ENCODE data around the gene ASPSCR1.

- TF ChIP-seq CTCF (conservative IDR thresholded peaks at IDR 0.05 in 1 of 2, IDR thresholded peaks at IDR 0.05 in 1 of 2; ENCODE audit: low read depth in 1 of 2, low read length in 2 of 2) (no peak), EZH2 (IDR thresholded peaks at IDR 0.05; ENCODE audit: low read length, missing control alignments) (no peak)
Measured at GRCh38 chr17:82014432-82014831, 37.0 kb downstream of the ASPSCR1 start.
